H9 (cell line): ENCODE measurements around the gene CADM1. TPM values are rescaled to one million over a fixed set of nuclear protein-coding genes. Genes with fewer than 3 reads are reported as not detected.

Source experiments
- DNase-seq: peaks from one replicate; pipeline ENCODE4 v3.0.0-alpha.2; 2017
- H2AFZ ChIP-seq: one replicate; pipeline ENCODE4 v1.6.1; 2013; ENCODE audit warnings: mild to moderate bottlenecking, low read length, control low read depth, moderate library complexity
- H2AK5ac ChIP-seq: 2 replicates; pipeline ENCODE4 v1.6.1; 2013; ENCODE audit warnings: low read length, control low read depth, mixed read lengths; ENCODE audit not compliant: insufficient read length
- H2BK120ac ChIP-seq: one replicate; pipeline ENCODE4 v1.6.1; 2013; ENCODE audit warnings: low read depth, mild to moderate bottlenecking, low read length, control low read depth, inconsistent platforms; ENCODE audit not compliant: poor library complexity, severe bottlenecking
- H2BK12ac ChIP-seq: 2 replicates; pipeline ENCODE4 v1.6.1; 2013; ENCODE audit warnings: low read length, control low read depth, mixed read lengths, low read depth; ENCODE audit not compliant: insufficient read length
- H2BK15ac ChIP-seq: 2 replicates; pipeline ENCODE4 v1.6.1; 2013; ENCODE audit warnings: low read depth, low read length, control low read depth
- H2BK20ac ChIP-seq: one replicate; pipeline ENCODE4 v1.6.1; 2013; ENCODE audit warnings: low read depth, mild to moderate bottlenecking, low read length, control low read depth, inconsistent platforms; ENCODE audit not compliant: poor library complexity, severe bottlenecking
- H2BK5ac ChIP-seq: 2 replicates; pipeline ENCODE4 v1.6.1; 2013; ENCODE audit warnings: low read length, control low read depth, mixed read lengths; ENCODE audit not compliant: insufficient read length
- H3K14ac ChIP-seq: 2 replicates; pipeline ENCODE4 v1.6.1; 2013; ENCODE audit warnings: low read length, control low read depth; ENCODE audit not compliant: insufficient read depth
- H3K18ac ChIP-seq: 2 replicates; pipeline ENCODE4 v1.6.1; 2013; ENCODE audit warnings: low read depth, mild to moderate bottlenecking, mixed read lengths, low read length, control low read depth; ENCODE audit not compliant: insufficient read length
- H3K23ac ChIP-seq: 2 replicates; pipeline ENCODE4 v1.6.1; 2013; ENCODE audit warnings: low read length, control low read depth, mixed read lengths, low read depth; ENCODE audit not compliant: insufficient read length
- H3K23me2 ChIP-seq: 2 replicates; pipeline ENCODE4 v1.6.1; 2013; ENCODE audit warnings: low read depth, mild to moderate bottlenecking, mixed read lengths, low read length, control low read depth; ENCODE audit not compliant: insufficient read length, poor library complexity, severe bottlenecking
- H3K27ac ChIP-seq: 2 replicates; pipeline ENCODE4 v1.5.1; 2013; ENCODE audit warnings: low read length, control low read depth, mixed read lengths, low read depth; ENCODE audit not compliant: insufficient read length
- H3K27me3 ChIP-seq: 2 replicates; pipeline ENCODE4 v1.6.1; 2013; ENCODE audit warnings: low read length, control low read depth, inconsistent platforms; ENCODE audit not compliant: insufficient read depth
- H3K4ac ChIP-seq: 2 replicates; pipeline ENCODE4 v1.6.1; 2013; ENCODE audit warnings: low read depth, mild to moderate bottlenecking, control low read depth, inconsistent platforms, low read length, moderate library complexity
- H3K4me1 ChIP-seq: 2 replicates; pipeline ENCODE4 v1.6.1; 2013; ENCODE audit warnings: low read length, control low read depth, inconsistent platforms; ENCODE audit not compliant: insufficient read depth
- H3K4me2 ChIP-seq: 2 replicates; pipeline ENCODE4 v1.6.1; 2013; ENCODE audit warnings: low read length, control low read depth, mixed read lengths; ENCODE audit not compliant: insufficient read length, insufficient read depth
- H3K56ac ChIP-seq: 2 replicates; pipeline ENCODE4 v1.6.1; 2013; ENCODE audit warnings: low read depth, mild to moderate bottlenecking, mixed read lengths, low read length, control low read depth; ENCODE audit not compliant: insufficient read length
- H3K79me1 ChIP-seq: 2 replicates; pipeline ENCODE4 v1.6.1; 2013; ENCODE audit warnings: low read depth, mild to moderate bottlenecking, moderate library complexity, low read length, control low read depth, inconsistent platforms; ENCODE audit not compliant: insufficient read depth, poor library complexity, severe bottlenecking
- H3K79me2 ChIP-seq: 2 replicates; pipeline ENCODE4 v1.6.1; 2013; ENCODE audit warnings: low read length, control low read depth, inconsistent platforms; ENCODE audit not compliant: insufficient read depth
- H3K9ac ChIP-seq: 2 replicates; pipeline ENCODE4 v1.6.1; 2013; ENCODE audit warnings: low read length, control low read depth, mixed read lengths; ENCODE audit not compliant: insufficient read length; ENCODE audit errors: extremely low read depth
- H3K9me3 ChIP-seq: one replicate; pipeline ENCODE4 v1.6.1; 2013; ENCODE audit warnings: low read depth, low read length, inconsistent platforms; ENCODE audit not compliant: control insufficient read depth
- H3T11ph ChIP-seq: one replicate; pipeline ENCODE4 v1.6.1; 2013; ENCODE audit warnings: mild to moderate bottlenecking, low read length, control low read depth, inconsistent platforms
- H4K20me1 ChIP-seq: one replicate; pipeline ENCODE4 v1.6.1; 2013; ENCODE audit not compliant: control insufficient read depth, insufficient read length, insufficient read depth
- H4K5ac ChIP-seq: 2 replicates; pipeline ENCODE4 v1.6.1; 2013; ENCODE audit warnings: low read depth, mild to moderate bottlenecking, mixed read lengths, low read length, control low read depth; ENCODE audit not compliant: insufficient read length
- H4K8ac ChIP-seq: replicated peaks from 2 replicates; pipeline ENCODE4 v1.6.1; 2013; ENCODE audit warnings: low read length, control low read depth, mixed read lengths, low read depth; ENCODE audit not compliant: insufficient read length
- H4K91ac ChIP-seq: 2 replicates; pipeline ENCODE4 v1.6.1; 2013; ENCODE audit warnings: low read depth, mild to moderate bottlenecking, moderate library complexity, mixed read lengths, low read length, control low read depth; ENCODE audit not compliant: insufficient read length
- H3K27ac Mint-ChIP-seq, 3 experiments: 2 replicates in 2 of 3; 3 replicates in 1 of 3; pipeline ENCODE4 v1.8.0; 2020 to 2021; ENCODE audit warnings: mixed read lengths in 3 of 3, mild to moderate bottlenecking in 1 of 3, moderate library complexity in 1 of 3
- H3K27me3 Mint-ChIP-seq: 2 replicates; pipeline ENCODE4 v1.8.0; 2021; ENCODE audit warnings: low read depth, mild to moderate bottlenecking, moderate library complexity, mixed read lengths
- H3K36me3 Mint-ChIP-seq, 3 experiments: 2 replicates in 2 of 3; 3 replicates in 1 of 3; pipeline ENCODE4 v1.8.0; 2020 to 2021; ENCODE audit warnings: low read depth in 3 of 3, mixed read lengths in 3 of 3; ENCODE audit not compliant: insufficient read depth in 1 of 3
- H3K4me1 Mint-ChIP-seq, 2 experiments: 2 replicates each; pipeline ENCODE4 v1.8.0; 2020; ENCODE audit warnings: mixed read lengths in 2 of 2
- H3K4me3 Mint-ChIP-seq, 2 experiments: 2 replicates in 1 of 2; 3 replicates in 1 of 2; pipeline ENCODE4 v1.8.0; 2020 to 2021; ENCODE audit warnings: mild to moderate bottlenecking in 2 of 2, mixed read lengths in 2 of 2, moderate library complexity in 1 of 2
- H3K9me3 Mint-ChIP-seq, 2 experiments: 2 replicates in 1 of 2; 3 replicates in 1 of 2; pipeline ENCODE4 v1.8.0; 2020; ENCODE audit warnings: mild to moderate bottlenecking in 2 of 2, mixed read lengths in 2 of 2, moderate library complexity in 1 of 2
- CTCF ChIP-seq: fragments of 200-600 bp; sonication (generic); conservative IDR thresholded peaks from 3 replicates; pipeline ENCODE4 v1.8.0; 2021; ENCODE audit warnings: antibody characterized with exemption, mild to moderate bottlenecking
- WGBS: extraction: QIAGEN DNeasy Blood & Tissue Kit; methylation state at CpG from one replicate; pipeline ENCODE4 v1.1.7; 2013; ENCODE audit warnings: missing lambda C conversion rate, low lambda C conversion rate, mixed read lengths; ENCODE audit not compliant: insufficient read length; ENCODE audit errors: extremely low coverage; 5-methylcytosine and 5-hydroxymethylcytosine counted together
- total RNA-seq: library from RNA; stranded (reverse); gene quantifications from 2 replicates; pipeline ENCODE4 v1.2.1, GENCODE V29; 2021

The CADM1 gene
- total RNA-seq, 1 experiment from 2014 or later, result 11.9 TPM

- no peak overlapping the region for H3K4ac ChIP-seq
- H3K4me1 ChIP-seq, result peaks cover 4% of the 10 kb centered on the region; the same call in 1 of the 2 replicates
- Mint-ChIP-seq H3K36me3 (no peaks in the 10 kb centered on the region), H3K9me3 (no peaks in the 10 kb centered on the region), H3K27me3 (peaks cover 17% of the 10 kb centered on the region), H3K4me1 (peaks cover 31 to 51% of the 10 kb centered on the region in 2 experiments), H3K4me3 (no peak overlapping the region), H3K27ac (no peak overlapping the region)
- H3K79me1 ChIP-seq, result no peaks in the 10 kb centered on the region
- H3K23me2 ChIP-seq, result no peaks in the 10 kb centered on the region
- no peak overlapping the region for H3K23ac ChIP-seq
- no peak overlapping the region for H4K91ac ChIP-seq
- TF ChIP-seq CTCF, result peak; percentile 74
- H3K56ac ChIP-seq, result no peak overlapping the region
- no peak overlapping the region for H4K8ac ChIP-seq
- H2BK20ac ChIP-seq, result no peak overlapping the region
- no peak overlapping the region for H2AK5ac ChIP-seq
- no peaks in the 10 kb centered on the region for H3K27me3 ChIP-seq
- H4K20me1 ChIP-seq, result no peaks in the 10 kb centered on the region
- no peak overlapping the region for H3K27ac ChIP-seq
- H4K5ac ChIP-seq, result no peak overlapping the region
- no peak overlapping the region for H2BK120ac ChIP-seq
- no peak overlapping the region for H3K4me2 ChIP-seq
- H2AFZ ChIP-seq, result peak overlapping the region; percentile 90
- no peak overlapping the region for H2BK15ac ChIP-seq
- H3K9ac ChIP-seq, result no peak overlapping the region
- DNase-seq, result peak; percentile 81
- H2BK12ac ChIP-seq, result no peak overlapping the region
- H3K18ac ChIP-seq, result no peak overlapping the region
- H2BK5ac ChIP-seq, result no peak overlapping the region
- H3T11ph ChIP-seq, result no peak overlapping the region
- H3K14ac ChIP-seq, result no peak overlapping the region
- no peaks in the 10 kb centered on the region for H3K9me3 ChIP-seq
- no CpG with 5 or more reads among the region's 4 CpGs for WGBS
- no peaks in the 10 kb centered on the region for H3K79me2 ChIP-seq
Observed at GRCh38 chr11:115530752-115531151, 26.5 kb upstream of the CADM1 start.
